ENCODE results near the gene SFMBT1.

Gene SFMBT1

GRCh38 chr3:52896613-52897012 lies 149.3 kb downstream of the SFMBT1 start:
- Histone ChIP-seq H3K36me3 (ENCODE audit: control insufficient read depth in 2 of 2, insufficient read depth in 1 of 2, low read length in 2 of 2) (peaks cover 0 to 29% of the 10 kb centered on the region in 2 experiments; a peak in 1 of 3 replicates), H3K27ac (ENCODE audit: extremely low read depth, low read depth, low read length) (no peak overlapping the region), H3K4me1 (ENCODE audit: control insufficient read depth, insufficient read depth, low read length) (no peaks in the 10 kb centered on the region), H3K9me3 (ENCODE audit: control insufficient read depth, insufficient read depth, low read depth, low read length) (no peaks in the 10 kb centered on the region), H3K4me3 (ENCODE audit: low read depth, low read length) (peak overlapping the region; percentile 66)
- POLR2A ChIA-PET, result no interaction called here
- no peak for TF ChIP-seq MEIS1 (CRISPR knock-in tag; IDR thresholded peaks at IDR 0.05; ENCODE audit: borderline replicate concordance)
- TF ChIP-seq SP3 (tag by site-specific recombination; IDR thresholded peaks at IDR 0.05), result 0 out of 2 replicates have a peak, but pooled peaks have one; percentile 25
- no peak for TF ChIP-seq ZNF792 (tag by site-specific recombination; IDR thresholded peaks at IDR 0.05)
- TF ChIP-seq ZNF843 (tag by site-specific recombination; IDR thresholded peaks at IDR 0.05), result no peak
- TF ChIP-seq ZNF626 (tag by site-specific recombination; IDR thresholded peaks at IDR 0.05), result no peak
- no peak for TF ChIP-seq TCF7L2 (IDR thresholded peaks at IDR 0.05; ENCODE audit: borderline replicate concordance, low read depth, low read length)
- TF ChIP-seq ZNF600 (tag by site-specific recombination; IDR thresholded peaks at IDR 0.05), result peak; percentile 53; the same call in 1 of the 2 replicates
- TF ChIP-seq ZNF785 (tag by site-specific recombination; IDR thresholded peaks at IDR 0.05), result no peak
- peak; percentile 29; the same call in 1 of the 2 replicates for TF ChIP-seq ZNF366 (tag by site-specific recombination; conservative IDR thresholded peaks at IDR 0.05)
- peak; percentile 72 for TF ChIP-seq SCRT2 (tag by site-specific recombination; IDR thresholded peaks at IDR 0.05)
- TF ChIP-seq HIC1 (tag by site-specific recombination; IDR thresholded peaks at IDR 0.05), result no peak
- TF ChIP-seq ZBTB17 (tag by site-specific recombination; IDR thresholded peaks at IDR 0.05), result peak; percentile 65; the same call in 1 of the 2 replicates
- TF ChIP-seq ZBTB20 (tag by site-specific recombination; IDR thresholded peaks at IDR 0.05), result 0 out of 2 replicates have a peak, but pooled peaks have one; percentile 42
- TF ChIP-seq SP2 (tag by site-specific recombination; IDR thresholded peaks at IDR 0.05), result peak; percentile 67
- peak; percentile 83 for TF ChIP-seq ZNF335 (tag by site-specific recombination; conservative IDR thresholded peaks at IDR 0.05)
- no peak for TF ChIP-seq RBAK (tag by site-specific recombination; IDR thresholded peaks at IDR 0.05)
- CTCF ChIA-PET, result interaction anchor here (0.7 kb wide), 1 partner anchor 40 kb away, joined by 3 read pairs; no protein-coding TSS in a partner anchor

GRCh38 chr3:52896151-52896550 lies 149.7 kb downstream of the SFMBT1 start:
- no peaks in the 10 kb centered on the region for H3K4me1 ChIP-seq (ENCODE audit: control insufficient read depth, insufficient read depth, low read length)
- H3K36me3 ChIP-seq (ENCODE audit: control insufficient read depth in 2 of 2, insufficient read depth in 1 of 2, low read length in 2 of 2), result peaks cover 0 to 32% of the 10 kb centered on the region in 2 experiments; a peak in 1 of 3 replicates
- TF ChIP-seq HIC1 (tag by site-specific recombination; IDR thresholded peaks at IDR 0.05) (no peak), ZNF639 (tag by site-specific recombination; IDR thresholded peaks at IDR 0.05) (no peak)
- no peak overlapping the region for H3K27ac ChIP-seq (ENCODE audit: extremely low read depth, low read depth, low read length)
- ChIA-PET CTCF (interaction anchor here (0.7 kb wide), 1 partner anchor 40 kb away, joined by 3 read pairs; no protein-coding TSS in a partner anchor), POLR2A (no interaction called here)
- no peak overlapping the region; the same call in 1 of the 2 replicates for H3K4me3 ChIP-seq (ENCODE audit: low read depth, low read length)
- H3K9me3 ChIP-seq (ENCODE audit: control insufficient read depth, insufficient read depth, low read depth, low read length), result no peaks in the 10 kb centered on the region

Measured in HEK293 (cell line).